CD4-positive, alpha-beta T cell treated with Interleukin-1 beta for 1 hour (primary cell): ENCODE data around the gene EHD1.

Experiments
- DNase-seq, 2 donors: peaks; one replicate each; pipeline ENCODE4 v3.0.0-alpha.2; 2020 to 2022

Gene EHD1

DNA sequence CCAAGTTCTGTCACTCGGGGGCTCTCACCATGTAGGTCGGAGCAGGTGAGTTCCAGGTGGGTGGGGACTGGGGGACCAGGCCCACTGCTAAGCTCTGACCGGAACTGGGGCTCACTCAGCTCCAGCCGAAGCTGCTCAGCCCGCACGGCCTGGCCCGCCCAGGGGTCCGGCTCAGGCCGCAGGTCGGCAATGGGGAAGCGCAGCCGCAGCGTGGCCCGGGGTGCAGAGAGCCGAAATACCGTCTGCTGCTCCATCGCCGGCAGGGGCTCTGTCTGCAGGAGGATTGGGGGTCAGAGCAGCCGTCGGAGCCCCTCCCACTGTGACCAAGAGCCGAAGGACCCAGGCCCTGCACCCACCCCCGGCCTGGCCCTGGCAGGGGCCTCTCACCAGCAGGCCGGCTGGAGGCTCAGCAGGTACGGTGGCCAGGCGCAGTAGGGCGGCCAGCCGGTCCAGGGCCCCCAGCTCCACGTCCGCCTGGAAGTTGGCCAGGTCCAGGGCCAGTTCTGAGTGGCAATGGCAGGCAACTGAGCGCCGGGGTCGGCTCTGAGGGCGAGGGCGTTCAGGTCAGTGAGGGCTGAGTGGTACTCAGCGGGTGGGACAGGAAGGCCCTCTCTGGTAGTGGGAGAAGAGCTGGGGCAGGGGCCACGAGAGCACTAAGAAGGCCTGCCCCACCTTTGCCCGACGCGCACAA is 31.4 kb upstream of the EHD1 start:
- no peak for DNase-seq

DNA sequence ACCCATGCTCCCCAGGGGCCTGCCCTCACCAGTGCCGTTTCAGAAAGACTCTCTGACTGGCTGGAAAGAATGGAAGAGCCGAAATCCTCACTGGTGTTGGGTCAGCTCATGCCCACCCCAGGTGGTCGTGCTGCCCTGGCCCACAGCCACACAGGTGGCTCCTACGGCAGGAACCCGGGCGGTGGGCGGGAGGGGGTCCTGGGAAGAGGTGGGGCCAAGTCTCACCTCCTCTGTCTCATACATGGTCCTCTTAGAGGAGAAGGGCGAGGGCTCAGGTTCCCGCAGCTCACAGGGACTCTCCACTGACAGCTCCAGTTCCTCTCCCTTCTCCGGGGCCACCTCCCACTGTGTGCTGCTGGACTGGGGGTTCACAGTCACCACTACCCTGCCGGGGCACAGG is 30.3 kb upstream of the EHD1 start:
- DNase-seq = no peak

DNA sequence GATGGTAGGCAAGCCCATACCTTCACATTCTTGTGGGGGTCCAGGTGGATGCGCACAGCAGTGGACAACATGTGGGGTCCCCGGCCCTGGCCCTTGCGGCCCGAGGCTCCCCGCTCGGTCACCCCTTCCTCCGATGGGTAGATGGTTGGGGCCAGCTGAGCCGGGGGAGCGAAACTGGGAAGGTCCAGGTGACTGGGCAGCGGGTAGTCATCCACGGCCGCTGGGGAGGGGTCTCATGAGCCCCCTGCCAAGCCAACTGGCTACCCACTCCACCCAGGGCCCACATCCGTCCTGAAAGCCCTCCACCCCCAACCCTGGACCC is 27.9 kb upstream of the EHD1 start:
- DNase-seq = no peak

DNA sequence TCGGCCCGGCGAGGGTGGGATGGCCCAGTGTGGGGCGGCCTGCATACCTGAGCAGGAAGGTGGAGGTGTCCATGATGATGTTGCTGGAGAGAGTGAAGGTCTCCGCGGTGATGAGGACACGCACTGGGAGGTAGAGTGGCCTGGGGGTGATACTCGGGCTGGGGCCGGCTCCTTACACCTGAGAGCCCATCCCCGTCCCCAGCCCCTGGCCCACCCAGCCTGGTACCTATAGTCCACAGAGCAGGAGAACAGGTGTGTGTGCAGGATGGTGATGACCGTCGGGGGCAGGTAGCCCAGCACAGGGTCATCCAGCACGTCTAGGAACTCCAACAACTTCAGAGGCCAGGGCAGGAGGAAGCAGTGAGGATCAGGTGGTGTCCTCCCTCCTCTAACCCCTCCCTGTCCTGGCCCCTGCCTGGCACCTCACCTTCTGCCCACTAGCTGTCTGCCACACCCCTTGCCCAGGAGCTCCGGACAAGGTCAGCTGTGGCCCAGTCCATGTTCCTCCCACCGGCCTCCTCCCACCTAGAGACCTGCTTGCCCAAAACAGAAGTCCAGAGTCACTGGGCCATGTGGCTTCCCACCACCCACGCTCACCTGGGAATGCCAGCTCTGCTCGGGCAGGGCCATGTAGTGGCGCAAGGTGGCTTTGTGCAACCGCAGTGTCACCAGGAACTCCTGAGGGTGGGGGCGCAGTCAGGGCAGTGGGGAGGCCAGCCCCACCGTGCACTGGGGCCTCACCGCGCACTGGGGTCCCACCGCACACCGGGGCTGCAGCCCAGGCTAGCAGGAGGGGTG is 27.3 kb upstream of the EHD1 start:
- no peak for DNase-seq

DNA sequence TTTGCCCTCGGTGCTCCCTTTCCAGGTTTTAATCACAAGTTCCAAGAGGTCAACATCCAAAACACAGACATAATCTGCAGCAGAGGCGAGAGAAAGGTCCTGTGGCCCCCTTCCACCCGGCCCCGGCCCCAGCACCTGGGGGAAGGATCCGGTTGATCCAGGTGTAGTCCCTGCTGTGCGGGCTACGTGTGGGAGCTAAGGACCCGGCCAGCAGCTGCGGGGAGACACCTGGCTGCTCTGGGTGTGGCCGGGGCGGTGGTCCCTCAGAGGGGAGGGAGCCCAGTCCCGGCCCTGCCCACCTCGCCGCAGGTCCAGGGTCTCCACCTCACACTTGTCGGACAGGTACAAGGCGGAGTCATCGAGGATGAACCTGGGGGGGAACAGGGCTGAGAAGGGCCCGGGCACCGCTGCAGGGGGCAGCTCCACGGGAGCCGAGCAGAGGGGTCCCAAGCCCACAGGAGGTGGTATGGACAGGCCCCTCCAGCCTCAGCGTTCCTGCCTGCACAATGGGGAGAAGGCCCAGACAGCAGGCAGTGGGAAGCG is 24.9 kb upstream of the EHD1 start:
- no peak for DNase-seq

DNA sequence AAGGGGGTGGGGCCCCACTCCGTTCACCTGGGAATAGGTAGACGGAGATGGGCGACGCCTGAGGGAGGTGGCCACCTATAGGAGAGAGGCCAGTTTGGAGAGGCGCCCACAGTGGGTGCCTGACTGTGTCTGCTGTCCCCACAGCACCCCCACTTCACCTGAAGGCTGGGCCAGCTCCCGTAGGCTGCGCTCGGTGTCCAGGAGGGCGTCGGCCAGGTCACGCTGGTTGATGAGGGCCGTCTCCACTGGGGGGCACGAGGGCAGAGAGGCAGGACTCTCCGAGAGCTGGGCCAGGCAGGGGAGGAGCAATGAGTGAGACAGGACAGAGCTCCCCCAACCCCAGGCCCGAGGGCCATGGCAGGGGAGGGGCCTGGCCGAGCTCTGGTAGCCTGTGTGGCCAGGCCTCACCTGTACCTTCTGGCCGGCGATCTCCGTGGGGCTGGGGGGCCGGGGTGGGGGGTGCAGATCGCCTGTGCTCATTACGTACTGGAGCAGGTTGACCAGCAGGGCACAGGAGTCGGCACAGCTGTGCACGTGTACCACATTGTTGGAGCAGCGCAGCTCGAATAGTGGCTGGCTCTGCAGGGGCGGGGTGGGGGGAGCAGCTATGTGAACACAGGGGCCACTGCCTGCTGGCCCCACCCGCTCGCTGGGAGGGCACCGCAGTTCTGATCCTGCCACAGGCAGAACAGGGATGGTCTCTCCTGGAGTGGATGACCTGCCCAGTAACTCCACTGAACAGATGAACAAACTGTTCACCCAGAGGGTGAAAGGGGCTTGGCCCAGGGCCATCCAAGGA is 23.9 kb upstream of the EHD1 start:
- DNase-seq = no peak

DNA sequence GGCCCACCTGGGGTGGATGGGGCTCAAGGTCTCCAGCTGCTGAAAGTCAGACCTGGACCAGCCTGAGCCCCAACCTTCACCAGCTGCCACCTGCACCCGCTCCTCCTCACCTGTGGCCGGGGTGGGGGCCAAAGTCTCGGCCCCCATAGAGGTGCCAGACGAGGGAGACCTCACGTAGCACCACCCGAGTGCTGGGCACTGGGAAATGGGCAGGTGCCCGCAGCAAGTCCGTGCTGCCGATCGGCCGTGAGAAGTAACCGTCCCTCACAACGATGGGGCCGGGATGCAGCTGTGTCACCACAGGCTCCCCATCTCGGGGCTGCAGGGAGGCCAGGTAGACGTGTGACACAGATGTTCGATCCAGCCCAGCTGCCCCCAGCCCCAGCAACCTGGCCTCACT is 22.4 kb upstream of the EHD1 start:
- no peak for DNase-seq

DNA sequence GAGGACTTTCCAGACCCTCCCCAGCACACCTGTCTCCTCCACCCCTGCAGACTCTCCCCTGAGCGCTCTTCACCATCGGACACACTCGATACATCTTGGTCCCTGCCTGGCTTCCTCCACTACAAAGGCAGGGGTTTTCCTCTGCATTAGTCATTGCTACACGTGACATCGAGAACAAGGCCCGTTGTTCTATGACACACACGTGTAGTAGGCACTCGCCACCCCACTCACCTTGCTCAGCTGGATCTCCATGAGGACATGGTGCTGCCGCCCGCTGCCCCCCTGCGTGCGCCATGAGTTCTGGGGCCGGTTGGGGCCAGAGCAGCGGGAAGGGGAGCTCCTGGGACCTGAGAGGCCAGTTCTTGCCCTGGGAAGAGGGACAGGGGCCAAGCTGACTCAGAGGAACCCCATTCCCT is 21.9 kb upstream of the EHD1 start:
- DNase-seq = peak; percentile 67 to 85

DNA sequence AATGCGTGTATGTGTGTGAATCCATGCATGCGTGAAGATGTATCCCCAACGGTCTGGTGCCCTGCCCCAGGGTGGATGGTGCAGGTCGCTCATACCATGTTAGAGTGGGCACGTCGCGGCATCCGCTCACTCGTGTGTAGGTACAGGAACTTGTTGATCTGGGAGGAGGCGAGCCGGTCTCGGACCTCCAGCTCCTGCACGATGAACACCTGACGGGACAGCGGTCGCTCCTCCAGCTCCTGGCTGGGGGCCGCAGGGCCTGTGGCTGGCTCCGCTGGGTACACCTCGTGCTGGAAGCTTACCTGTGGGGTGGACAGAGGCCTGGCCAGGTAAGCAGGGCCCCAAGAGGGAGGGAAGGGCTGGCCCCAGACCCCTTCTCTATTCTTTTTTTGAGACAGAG is 20.1 kb upstream of the EHD1 start:
- DNase-seq = no peak

DNA sequence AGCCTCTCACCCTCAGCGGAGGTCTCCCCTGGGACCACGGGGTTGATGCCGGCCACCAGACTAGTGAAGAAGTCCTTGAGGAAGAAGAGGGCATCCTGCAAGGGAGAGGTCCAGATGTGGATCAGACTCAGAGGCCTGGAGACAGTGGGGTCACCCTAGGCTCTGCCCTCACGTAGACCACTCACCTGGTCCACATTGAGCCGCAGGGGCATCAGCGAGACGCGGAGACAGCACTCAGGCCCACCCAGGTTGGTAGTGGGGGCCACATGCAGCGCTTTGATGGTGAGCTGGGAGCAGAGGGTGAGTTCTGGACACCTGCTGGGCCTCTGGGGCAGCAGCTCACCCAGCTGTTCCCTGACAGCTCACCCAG is 19.6 kb upstream of the EHD1 start:
- no peak for DNase-seq

DNA sequence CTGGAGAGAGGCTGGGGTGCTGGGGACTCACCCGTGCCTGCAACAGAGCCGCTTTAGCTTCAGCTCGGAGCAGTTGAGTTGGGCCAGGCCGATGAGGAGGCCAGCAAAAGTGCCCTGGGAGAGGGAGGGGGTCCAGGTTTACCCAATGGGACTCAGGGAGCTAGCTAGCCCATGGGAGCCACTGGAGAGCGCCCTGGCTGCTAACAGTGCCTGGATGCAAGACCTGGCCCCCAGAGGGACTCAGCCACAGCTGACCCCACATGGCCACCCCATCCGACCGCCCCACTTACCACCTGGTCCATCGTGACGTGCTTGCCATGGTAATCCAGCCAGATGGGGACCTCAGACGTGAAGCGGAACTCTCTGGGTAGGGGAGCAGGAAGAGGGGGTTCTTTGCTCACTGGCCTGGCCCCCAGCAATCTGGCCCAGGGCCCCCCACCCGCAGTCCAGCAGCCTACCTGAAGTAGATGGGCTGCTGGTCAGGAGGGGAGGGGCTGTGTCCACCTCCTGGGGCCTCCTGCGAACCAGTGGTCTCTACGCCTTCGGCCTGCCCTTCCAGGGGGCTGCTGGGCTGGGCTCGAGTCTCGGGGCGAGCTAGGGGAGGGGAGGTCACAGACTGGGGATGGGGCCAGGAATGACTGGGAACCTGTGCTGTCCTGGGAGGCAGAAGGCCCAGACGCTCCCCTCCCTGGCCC is 19.1 kb upstream of the EHD1 start:
- DNase-seq = no peak

DNA sequence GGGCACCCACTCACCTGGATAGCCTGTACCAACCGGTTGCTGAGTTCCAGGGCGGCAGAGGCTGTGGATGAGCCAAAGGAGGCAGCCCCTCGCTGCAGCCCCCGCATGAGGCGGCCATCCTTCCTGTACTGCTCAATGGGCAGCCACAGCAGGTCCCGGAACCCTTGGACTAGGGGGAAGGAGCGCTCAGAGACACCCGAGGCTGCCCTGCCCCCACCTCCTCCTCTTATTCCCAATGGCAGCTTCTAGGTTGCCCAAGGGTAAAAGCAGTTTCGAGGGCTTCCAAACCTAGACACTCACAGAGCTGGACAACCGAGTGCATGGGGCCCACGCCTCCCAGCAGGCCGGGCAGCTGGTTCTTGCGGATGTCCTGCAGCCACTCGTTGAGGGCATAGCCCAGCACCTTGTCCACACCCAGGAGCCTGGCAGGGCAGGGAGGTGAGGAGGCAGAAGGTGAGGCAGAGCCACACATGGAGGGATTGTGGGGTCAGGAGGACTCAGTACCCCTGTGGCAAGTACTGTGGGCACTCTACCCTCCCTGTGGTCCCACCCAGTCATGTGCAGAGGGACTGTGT is 18.1 kb upstream of the EHD1 start:
- no peak for DNase-seq

DNA sequence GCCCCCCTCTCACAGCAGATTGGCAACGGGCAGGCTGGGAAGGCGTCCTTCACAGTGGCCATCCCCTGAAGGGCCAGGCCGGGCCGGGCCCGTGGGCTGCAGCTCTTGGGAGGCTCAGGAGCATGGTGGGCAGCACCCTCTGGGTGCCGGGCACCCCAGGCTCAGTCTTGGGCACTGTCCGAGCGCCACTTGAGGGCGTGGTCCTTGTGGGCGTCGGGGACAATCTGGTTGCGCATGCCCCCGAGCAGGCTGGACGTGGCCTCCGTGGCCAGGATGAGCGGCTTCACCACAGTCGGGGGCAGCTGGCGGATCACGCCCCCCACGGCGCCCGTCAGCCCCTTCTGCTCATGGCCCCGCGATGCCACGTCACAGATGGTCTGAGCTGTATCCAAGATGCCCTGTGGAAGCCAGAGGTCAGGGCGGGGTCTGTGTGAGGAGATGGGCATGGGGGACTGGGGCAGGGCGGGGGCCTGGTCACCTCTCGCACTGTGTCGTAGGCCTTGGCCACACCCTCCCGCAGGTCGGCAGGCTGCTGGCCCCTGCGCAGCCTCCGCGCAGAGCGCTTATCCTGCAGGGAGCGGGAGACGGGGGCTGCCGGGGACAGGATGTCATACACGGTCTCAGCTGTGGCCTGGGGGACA is 16.5 kb upstream of the EHD1 start:
- no peak for DNase-seq

DNA sequence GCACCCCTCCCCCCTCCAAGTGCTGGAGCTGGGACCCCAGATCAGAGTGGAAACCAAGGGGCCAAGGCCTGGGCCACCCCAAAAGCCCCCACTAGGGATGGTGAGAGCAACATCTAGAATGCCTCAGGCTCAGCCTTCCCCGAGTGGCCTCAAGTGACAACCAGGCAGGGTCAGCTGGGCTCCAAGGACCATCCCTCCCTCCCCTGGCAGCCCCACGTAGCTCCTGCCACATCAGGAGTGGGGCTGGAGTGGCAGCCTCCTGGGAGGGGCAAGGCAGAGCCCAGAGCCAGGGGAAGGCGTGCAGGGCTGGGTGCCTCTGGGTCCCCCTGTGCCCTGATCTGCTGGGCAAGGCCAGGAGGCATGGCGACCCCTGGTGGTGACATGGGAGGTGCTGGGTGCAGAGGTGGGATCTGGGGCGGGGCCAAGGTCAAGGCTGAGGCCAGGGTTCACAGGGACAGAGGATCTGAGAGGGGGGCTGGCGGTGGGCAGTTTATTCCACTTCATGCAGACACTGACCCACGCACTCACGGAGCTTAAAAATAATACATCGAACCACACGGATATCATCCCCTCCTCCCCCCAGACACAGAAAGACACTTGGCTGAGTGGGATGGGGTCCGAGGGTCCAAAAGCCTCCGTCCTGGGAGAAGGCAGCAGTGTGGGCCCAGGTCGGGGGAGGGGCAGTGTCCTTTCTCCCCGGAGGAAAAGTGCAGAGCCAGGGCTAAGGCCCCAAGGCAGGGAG is 15.8 kb upstream of the EHD1 start:
- peak; percentile 88 to 89 for DNase-seq

DNA sequence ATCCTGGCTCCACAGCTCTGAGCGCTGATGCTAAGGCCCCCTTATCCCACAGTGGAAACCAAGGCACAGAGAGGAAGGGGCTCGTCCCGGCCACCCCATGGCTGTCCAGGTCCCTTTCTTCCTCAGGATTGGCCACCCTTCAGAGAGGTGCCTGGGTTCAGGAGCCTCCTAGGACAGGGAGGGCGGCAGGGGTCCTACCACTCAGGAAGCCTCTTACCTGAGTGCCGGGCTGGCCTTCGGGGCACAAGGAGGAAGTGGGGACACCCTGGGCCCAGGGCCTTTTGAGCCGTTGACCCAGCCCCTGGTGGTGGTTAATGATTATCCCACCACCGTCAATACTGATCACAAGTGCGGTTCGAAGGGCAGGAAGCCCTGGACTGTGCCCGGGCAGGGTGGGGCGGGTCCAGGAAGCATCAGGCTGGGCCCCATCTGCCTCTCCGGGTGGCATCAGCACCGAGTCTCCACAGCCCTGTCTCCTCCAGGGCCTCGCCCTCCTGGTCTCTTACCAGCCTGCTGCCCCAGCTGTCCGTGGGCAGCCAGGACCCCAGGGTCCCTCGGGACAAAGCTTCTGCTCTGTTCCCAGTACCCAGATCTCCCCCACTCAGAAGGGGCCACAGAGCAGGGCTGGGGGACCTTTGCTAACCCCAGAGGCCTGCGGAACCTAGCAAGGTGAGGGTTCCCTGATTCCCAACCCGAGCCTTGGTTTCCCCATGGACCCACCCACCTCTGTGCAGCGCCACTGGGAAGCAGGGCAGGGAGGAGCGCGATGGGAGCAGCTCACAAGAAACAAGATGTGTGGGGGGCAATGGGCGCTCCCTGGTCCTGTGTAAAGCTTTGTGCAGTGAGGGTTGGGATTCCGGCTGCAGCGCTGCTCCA is 15.0 kb upstream of the EHD1 start:
- DNase-seq = no peak

DNA sequence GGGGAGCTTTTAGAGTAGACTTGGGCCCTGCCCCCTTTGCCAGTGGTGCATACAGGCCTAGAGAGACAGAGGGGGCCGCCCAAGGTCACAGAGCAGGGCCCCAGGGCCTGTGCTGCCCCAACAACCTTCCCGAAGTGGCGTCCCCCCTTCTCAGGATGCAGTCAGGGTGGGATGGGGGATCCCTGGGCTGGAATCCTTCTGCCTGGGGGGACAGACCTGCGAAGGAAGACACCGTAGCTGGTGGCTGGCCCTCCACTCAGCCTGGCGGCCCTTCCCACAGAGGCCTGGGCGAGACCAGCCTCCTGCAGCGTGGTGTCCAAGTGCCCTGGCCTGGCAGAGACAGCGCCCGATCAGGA is 14.4 kb upstream of the EHD1 start:
- no peak for DNase-seq

DNA sequence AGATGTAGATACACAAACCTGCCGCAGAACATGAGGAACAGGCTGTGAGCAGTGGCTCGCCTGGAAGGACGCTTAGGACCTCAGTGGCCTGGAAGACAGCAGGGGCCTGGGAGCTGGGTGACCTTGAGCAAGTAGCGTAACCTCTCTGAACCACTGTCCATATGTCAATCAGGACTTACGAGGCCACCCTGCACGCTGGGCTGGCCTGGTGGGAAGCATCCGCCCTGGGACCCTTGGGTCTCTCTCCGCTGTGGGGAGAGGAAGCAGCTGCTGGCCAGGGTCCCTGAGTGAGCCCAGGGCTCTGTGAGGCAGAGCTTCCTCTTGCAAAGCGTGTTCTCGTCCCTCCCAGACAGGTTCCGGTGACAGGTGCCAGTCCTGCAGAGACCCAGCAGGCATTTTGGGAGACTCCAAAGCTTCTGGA is 14.0 kb upstream of the EHD1 start:
- DNase-seq = no peak

DNA sequence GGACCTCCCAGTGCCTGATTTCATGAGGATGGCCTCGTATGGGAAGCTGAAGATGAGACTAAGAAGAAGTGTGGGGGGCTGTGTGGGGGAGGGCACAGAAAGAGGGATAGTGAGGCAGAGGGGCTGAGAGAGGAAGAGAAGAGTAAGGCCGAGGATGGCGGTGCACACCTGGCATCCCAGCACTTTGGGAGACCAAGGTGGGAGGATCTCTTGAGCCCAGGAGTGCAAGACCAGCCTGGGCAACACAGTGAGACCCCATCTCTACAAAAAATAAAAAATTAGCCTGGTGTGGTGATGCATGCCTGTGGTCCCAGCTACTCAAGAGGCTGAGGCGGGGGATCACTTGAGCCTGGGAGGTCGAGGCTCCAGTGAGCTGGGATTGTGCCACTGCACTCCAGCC is 13.5 kb upstream of the EHD1 start:
- no peak for DNase-seq

DNA sequence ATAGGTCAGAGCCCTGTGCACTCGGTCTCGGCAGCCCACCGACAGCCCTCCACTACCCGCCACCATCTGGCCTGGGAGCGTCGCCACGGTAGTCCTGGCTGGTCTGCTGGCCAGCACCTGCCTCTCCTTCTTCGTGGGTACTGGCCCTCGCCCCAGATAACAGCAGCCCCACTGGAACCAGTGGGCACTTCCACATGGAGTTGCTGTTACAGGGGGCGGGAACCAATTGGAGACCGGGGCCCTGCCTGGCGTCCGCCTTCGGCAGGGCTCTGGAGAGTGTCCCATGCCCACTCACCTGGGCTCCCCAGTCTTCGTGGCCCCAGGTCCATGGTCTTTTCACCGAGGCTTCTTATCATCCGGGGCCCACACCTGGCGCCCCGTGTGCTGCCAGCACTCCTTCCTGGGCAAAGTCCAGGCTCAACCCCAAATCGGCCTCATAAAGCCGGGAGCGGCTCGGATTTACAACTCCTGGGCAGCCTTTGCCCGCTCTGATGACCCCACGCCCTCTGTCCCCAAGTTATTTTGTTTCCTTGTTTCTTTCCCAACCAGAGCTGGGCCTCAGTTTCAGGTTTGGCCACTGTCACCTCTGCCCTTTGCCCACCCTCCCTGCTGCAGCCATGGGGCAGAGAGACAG is 12.9 kb upstream of the EHD1 start:
- no peak for DNase-seq

DNA sequence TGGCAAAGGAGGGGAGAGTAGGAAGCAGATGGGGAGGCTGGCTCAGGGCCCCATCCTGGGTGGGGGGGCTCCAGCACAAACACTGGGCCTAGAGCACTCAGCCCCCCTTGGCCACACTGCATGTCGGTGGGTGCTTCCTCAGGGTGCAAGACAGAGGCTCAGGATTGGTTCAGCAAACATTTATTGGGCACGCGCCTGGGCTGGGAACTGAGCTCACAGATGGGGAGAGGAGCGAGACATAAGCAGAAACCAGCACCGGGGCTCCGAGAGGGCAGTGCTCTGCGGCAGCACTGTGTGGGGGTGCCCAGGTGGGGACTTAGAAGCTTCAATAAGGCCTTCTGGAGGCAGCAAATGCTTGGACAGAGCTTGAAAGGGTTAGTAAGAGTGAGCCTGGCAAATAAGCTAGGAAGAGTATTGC is 12.1 kb upstream of the EHD1 start:
- no peak for DNase-seq
